ENCODE measurements around the gene CHRNG.

CHRNG gene

GRCh38 chr2:232493701-232494474 lies 45.6 kb upstream of the CHRNG start:
- H3K27me3 ChIP-seq (ENCODE audit: insufficient read depth, low read length, poor library complexity, severe bottlenecking) = no peaks in the 10 kb centered on the region
- H3K9me3 ChIP-seq (ENCODE audit: insufficient read depth, low read depth, low read length) = no peaks in the 10 kb centered on the region

GRCh38 chr2:232494542-232494941 lies 45.0 kb upstream of the CHRNG start:
- Histone ChIP-seq H3K27me3 (ENCODE audit: insufficient read depth, low read length, poor library complexity, severe bottlenecking) (no peaks in the 10 kb centered on the region), H4K20me1 (ENCODE audit: insufficient read depth, low read length, poor library complexity, severe bottlenecking) (no peaks in the 10 kb centered on the region), H3K4me1 (ENCODE audit: insufficient read depth, low read length, poor library complexity, severe bottlenecking) (no peaks in the 10 kb centered on the region), H3K9me2 (replicated peaks; ENCODE audit: low read depth, low read length) (no peaks in the 10 kb centered on the region), H3K4me3 (ENCODE audit: low read length, poor library complexity, severe bottlenecking) (no peak overlapping the region), H3K9ac (ENCODE audit: low read depth, low read length, poor library complexity, severe bottlenecking) (no peak overlapping the region), H3F3A (ENCODE audit: low read depth) (no peaks in the 10 kb centered on the region), H3K9me3 (ENCODE audit: insufficient read depth, low read depth, low read length) (no peaks in the 10 kb centered on the region), H3K4me2 (ENCODE audit: low read depth, low read length, poor library complexity, severe bottlenecking) (no peak overlapping the region), H3K79me2 (ENCODE audit: insufficient read depth, low read length) (no peaks in the 10 kb centered on the region), H2AFZ (ENCODE audit: low read length) (no peak overlapping the region), H3K36me3 (ENCODE audit: insufficient read depth, low read length) (no peaks in the 10 kb centered on the region)
- TF ChIP-seq CTCF (conservative IDR thresholded peaks at IDR 0.05; ENCODE audit: low read length) (no peak), EZH2phosphoT487 (IDR thresholded peaks at IDR 0.05; ENCODE audit: borderline replicate concordance) (no peak)

More at GRCh38 chr2:232493701-232494474, 45.6 kb upstream of the CHRNG start:
- no peaks in the 10 kb centered on the region for H4K20me1 ChIP-seq (ENCODE audit: insufficient read depth, low read length, poor library complexity, severe bottlenecking)
- H3F3A ChIP-seq (ENCODE audit: low read depth) = no peaks in the 10 kb centered on the region
- H3K79me2 ChIP-seq (ENCODE audit: insufficient read depth, low read length) = no peaks in the 10 kb centered on the region
- H3K9me2 ChIP-seq (replicated peaks; ENCODE audit: low read depth, low read length) = no peaks in the 10 kb centered on the region
- no peak overlapping the region for H3K9ac ChIP-seq (ENCODE audit: low read depth, low read length, poor library complexity, severe bottlenecking)
- no peaks in the 10 kb centered on the region for H3K4me1 ChIP-seq (ENCODE audit: insufficient read depth, low read length, poor library complexity, severe bottlenecking)
- no peak overlapping the region for H3K4me3 ChIP-seq (ENCODE audit: low read length, poor library complexity, severe bottlenecking)
- no peak overlapping the region for H2AFZ ChIP-seq (ENCODE audit: low read length)
- no peaks in the 10 kb centered on the region for H3K36me3 ChIP-seq (ENCODE audit: insufficient read depth, low read length)
- H3K4me2 ChIP-seq (ENCODE audit: low read depth, low read length, poor library complexity, severe bottlenecking) = no peak overlapping the region
- TF ChIP-seq CTCF (conservative IDR thresholded peaks at IDR 0.05; ENCODE audit: low read length) (no peak), EZH2phosphoT487 (IDR thresholded peaks at IDR 0.05; ENCODE audit: borderline replicate concordance) (no peak)

GRCh38 chr2:232495292-232495691 lies 44.2 kb upstream of the CHRNG start:
- TF ChIP-seq CTCF (conservative IDR thresholded peaks at IDR 0.05; ENCODE audit: low read length) = no peak
- TF ChIP-seq EZH2phosphoT487 (IDR thresholded peaks at IDR 0.05; ENCODE audit: borderline replicate concordance) = no peak
- no peaks in the 10 kb centered on the region for H3K36me3 ChIP-seq (ENCODE audit: insufficient read depth, low read length)
- H3K9me3 ChIP-seq (ENCODE audit: insufficient read depth, low read depth, low read length) = no peaks in the 10 kb centered on the region
- H3K4me2 ChIP-seq (ENCODE audit: low read depth, low read length, poor library complexity, severe bottlenecking) = no peak overlapping the region
- no peak overlapping the region for H3K9ac ChIP-seq (ENCODE audit: low read depth, low read length, poor library complexity, severe bottlenecking)
- no peaks in the 10 kb centered on the region for H3K4me1 ChIP-seq (ENCODE audit: insufficient read depth, low read length, poor library complexity, severe bottlenecking)
- no peaks in the 10 kb centered on the region for H3K79me2 ChIP-seq (ENCODE audit: insufficient read depth, low read length)
- no peak overlapping the region for H2AFZ ChIP-seq (ENCODE audit: low read length)
- no peaks in the 10 kb centered on the region for H3F3A ChIP-seq (ENCODE audit: low read depth)
- no peak overlapping the region for H3K4me3 ChIP-seq (ENCODE audit: low read length, poor library complexity, severe bottlenecking)
- no peaks in the 10 kb centered on the region for H3K9me2 ChIP-seq (replicated peaks; ENCODE audit: low read depth, low read length)
- no peaks in the 10 kb centered on the region for H4K20me1 ChIP-seq (ENCODE audit: insufficient read depth, low read length, poor library complexity, severe bottlenecking)
- H3K27me3 ChIP-seq (ENCODE audit: insufficient read depth, low read length, poor library complexity, severe bottlenecking) = no peaks in the 10 kb centered on the region

All from Loucy (cell line).